Fibroblast of mammary gland (primary cell): ENCODE results near the gene MAP4K5.

Experiments used
- DNase-seq: peaks from one replicate; pipeline ENCODE4 v3.0.0-alpha.2; 2010; ENCODE audit warnings: low read depth
- H3K4me3 ChIP-seq: 2 replicates; pipeline ENCODE4 v1.5.1; 2011; ENCODE audit warnings: low read depth, mild to moderate bottlenecking, low read length, moderate library complexity; ENCODE audit not compliant: control insufficient read depth
- TF ChIP-seq, protein P1 (sequence below): conservative IDR thresholded peaks from 2 replicates; pipeline ENCODE4 v1.5.1; 2011; ENCODE audit warnings: low read depth, low read length, inconsistent platforms; ENCODE audit not compliant: control insufficient read depth, insufficient read depth

The MAP4K5 gene

DNA sequence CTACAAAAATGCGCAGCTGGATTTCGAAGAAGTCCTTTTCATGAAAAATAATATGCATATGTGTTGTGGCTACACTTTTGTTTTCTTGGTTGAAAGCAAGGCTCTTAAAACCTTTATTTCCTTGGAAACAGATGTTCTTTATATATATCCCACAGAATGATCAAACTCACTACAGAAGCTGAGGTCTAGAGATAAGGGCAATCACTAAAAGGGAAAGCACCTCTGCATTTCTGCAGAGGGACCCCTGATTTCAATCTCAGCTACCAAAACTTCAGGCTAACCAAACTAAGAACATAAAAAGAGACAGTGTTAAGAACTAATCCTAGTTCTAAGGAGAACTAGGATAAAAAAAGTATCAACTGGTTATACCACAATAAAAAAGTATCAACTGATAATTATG lies 70.3 kb downstream of the MAP4K5 start:
- TF ChIP-seq, protein P1, sequence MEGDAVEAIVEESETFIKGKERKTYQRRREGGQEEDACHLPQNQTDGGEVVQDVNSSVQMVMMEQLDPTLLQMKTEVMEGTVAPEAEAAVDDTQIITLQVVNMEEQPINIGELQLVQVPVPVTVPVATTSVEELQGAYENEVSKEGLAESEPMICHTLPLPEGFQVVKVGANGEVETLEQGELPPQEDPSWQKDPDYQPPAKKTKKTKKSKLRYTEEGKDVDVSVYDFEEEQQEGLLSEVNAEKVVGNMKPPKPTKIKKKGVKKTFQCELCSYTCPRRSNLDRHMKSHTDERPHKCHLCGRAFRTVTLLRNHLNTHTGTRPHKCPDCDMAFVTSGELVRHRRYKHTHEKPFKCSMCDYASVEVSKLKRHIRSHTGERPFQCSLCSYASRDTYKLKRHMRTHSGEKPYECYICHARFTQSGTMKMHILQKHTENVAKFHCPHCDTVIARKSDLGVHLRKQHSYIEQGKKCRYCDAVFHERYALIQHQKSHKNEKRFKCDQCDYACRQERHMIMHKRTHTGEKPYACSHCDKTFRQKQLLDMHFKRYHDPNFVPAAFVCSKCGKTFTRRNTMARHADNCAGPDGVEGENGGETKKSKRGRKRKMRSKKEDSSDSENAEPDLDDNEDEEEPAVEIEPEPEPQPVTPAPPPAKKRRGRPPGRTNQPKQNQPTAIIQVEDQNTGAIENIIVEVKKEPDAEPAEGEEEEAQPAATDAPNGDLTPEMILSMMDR = no peak
- DNase-seq = no peak
- no peak overlapping the region for H3K4me3 ChIP-seq

DNA sequence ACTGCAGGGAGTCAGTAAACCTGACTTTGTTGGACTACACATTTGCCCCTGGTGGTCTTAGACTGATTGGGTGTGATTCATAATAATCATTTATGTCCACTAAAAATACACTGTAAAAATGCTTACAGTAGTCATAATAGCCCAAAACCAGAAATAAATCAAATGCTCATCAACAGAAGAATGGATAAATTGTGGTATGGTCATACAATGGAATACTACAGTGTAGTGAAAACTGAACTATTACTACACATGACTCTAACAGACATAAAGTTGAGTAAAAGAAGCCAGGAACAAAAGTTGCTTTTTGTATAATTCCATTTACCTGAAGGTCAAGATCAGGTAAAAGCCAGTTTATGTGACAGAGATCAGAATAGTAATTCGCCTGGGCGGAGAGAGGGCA lies 78.5 kb downstream of the MAP4K5 start:
- no peak overlapping the region for H3K4me3 ChIP-seq
- no peak for DNase-seq
- TF ChIP-seq, protein P1 = no peak

DNA sequence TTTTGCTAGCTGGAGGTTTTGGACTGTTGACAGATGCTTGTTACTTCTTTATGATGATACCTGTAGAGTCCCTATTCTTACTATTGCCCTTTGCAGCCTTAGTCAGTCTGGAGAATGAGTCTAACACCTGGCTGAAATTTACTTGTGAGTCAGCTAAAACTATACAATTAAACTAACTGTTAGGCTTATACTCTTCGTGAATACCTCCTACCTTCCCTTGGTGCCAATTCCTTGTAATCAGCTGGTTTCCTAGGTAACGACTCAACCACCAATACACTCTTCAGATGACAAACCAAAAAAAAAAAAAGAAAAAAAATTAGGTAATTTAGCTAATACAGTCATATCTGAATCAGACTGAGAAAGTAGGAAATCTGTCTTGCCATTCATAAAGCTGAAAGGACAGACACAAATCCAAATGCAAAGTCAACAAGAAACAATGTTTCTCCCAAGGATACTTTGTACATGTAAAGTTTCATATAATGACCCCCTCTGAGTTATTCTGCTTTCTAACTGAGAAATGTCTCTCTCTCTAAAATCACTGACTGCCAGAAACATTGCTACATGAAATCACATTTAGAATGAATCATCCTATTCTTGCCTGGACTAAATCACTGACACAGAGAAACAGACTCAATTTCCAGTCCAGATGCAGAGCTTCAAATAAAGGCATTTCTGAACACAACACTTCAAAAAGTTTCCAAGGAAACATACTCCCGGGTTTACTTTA lies 79.2 kb downstream of the MAP4K5 start:
- peak; percentile 89 for DNase-seq
- no peak overlapping the region for H3K4me3 ChIP-seq
- TF ChIP-seq, protein P1 = no peak

DNA sequence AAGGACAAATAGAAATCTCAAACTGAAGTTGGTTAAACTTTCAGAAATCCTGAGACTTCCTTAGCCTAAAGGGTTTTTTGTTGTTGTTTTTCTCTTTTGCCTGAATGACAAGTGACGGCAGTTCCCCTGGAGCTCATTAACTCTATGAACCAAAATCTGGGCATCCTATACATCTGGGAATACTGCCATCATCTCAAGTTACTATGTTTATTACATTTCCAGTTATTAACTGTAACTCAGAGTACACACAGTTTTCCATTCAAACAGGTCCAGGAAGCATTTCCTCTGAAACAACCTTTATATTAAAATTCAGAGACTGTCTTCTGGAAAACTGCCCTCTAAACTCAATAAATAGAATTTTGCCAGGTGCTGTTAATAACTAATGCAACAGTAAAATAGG lies 80.1 kb downstream of the MAP4K5 start:
- TF ChIP-seq, protein P1 = no peak
- H3K4me3 ChIP-seq = no peak overlapping the region
- DNase-seq = peak; percentile 31

DNA sequence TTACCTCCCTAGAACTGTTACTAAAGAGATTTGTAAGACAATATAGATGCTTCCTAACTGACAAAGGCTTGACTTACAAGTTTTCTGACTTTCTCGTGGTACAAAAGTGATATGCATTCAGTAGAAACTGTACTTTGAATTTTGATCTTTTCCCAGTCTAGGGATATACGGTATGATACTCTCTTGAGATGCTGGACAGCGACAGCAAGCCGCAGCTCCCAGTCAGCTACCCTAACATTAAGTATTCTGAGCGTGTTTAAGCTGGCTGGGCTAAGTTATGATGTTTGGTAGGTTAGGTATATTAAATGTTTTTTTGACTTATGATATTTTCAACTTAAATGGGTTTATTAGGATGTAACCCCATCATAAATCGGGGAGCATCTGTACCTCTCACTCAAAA lies 80.5 kb downstream of the MAP4K5 start:
- TF ChIP-seq, protein P1 = no peak
- DNase-seq = no peak
- no peak overlapping the region for H3K4me3 ChIP-seq

DNA sequence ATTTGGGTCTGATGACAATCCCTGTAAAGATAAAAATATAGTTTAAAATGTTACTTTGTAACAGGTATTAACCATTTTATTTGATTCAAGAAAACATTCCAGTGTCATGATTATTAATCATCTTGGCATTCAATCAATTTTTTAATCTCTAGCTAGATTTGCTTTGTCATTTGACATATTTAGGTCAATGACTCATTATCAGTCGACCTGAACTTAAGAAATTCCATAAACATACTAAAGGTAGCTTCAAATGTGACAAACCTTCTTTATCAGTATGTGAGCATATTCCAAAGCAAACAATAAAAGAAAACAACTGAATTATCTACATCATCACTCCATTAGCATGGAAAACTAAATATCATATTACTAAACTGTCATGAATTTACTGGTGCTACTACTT lies 84.9 kb downstream of the MAP4K5 start:
- DNase-seq = peak; percentile 18
- no peak overlapping the region for H3K4me3 ChIP-seq
- TF ChIP-seq, protein P1 = no peak
